Measurements from ENCODE around the gene CLCA1.

The CLCA1 gene

GRCh38 chr1:86502721-86503405 lies 34.1 kb downstream of the CLCA1 start:
- no peak for FAIRE-seq
- no peak for DNase-seq (ENCODE audit: insufficient read length, low spot score)

GRCh38 chr1:86503406-86504136 lies 34.8 kb downstream of the CLCA1 start:
- FAIRE-seq (no peak), DNase-seq (ENCODE audit: insufficient read length, low spot score) (no peak)

- DNase-seq (ENCODE audit: insufficient read length, low spot score) (no peak), FAIRE-seq (no peak)
These were observed 35.4 kb downstream of the CLCA1 start for GRCh38 chr1:86504137-86504479.

GRCh38 chr1:86504895-86505563 lies 36.3 kb downstream of the CLCA1 start:
- no peak for DNase-seq (ENCODE audit: insufficient read length, low spot score)
- no peak for FAIRE-seq

- no peak for FAIRE-seq
These were observed 36.8 kb downstream of the CLCA1 start for GRCh38 chr1:86505564-86505902.

GRCh38 chr1:86507935-86508582 lies 39.3 kb downstream of the CLCA1 start:
- DNase-seq (ENCODE audit: insufficient read length, low spot score) (no peak), FAIRE-seq (no peak)

More at GRCh38 chr1:86505564-86505902, 36.8 kb downstream of the CLCA1 start:
- DNase-seq (ENCODE audit: insufficient read length, low spot score): no peak

- DNase-seq (ENCODE audit: insufficient read length, low spot score) (no peak), FAIRE-seq (no peak)
These were observed 39.8 kb downstream of the CLCA1 start for GRCh38 chr1:86508583-86508969.

GRCh38 chr1:86515597-86515996 lies 46.9 kb downstream of the CLCA1 start:
- peak; percentile 6 for DNase-seq (ENCODE audit: insufficient read length, low spot score)
- FAIRE-seq: no peak

GRCh38 chr1:86516335-86516734 lies 47.6 kb downstream of the CLCA1 start:
- DNase-seq (ENCODE audit: insufficient read length, low spot score) (no peak), FAIRE-seq (no peak)

- FAIRE-seq: no peak
- no peak for DNase-seq (ENCODE audit: insufficient read length, low spot score)
These were observed 48.6 kb downstream of the CLCA1 start for GRCh38 chr1:86517336-86517735.

GRCh38 chr1:86520789-86521521 lies 52.2 kb downstream of the CLCA1 start:
- FAIRE-seq (no peak), DNase-seq (ENCODE audit: insufficient read length, low spot score) (no peak)

- FAIRE-seq (no peak), DNase-seq (ENCODE audit: insufficient read length, low spot score) (no peak)
These were observed 52.8 kb downstream of the CLCA1 start for GRCh38 chr1:86521522-86521891.

GRCh38 chr1:86522240-86522639 lies 53.5 kb downstream of the CLCA1 start:
- FAIRE-seq (no peak), DNase-seq (ENCODE audit: insufficient read length, low spot score) (no peak)

- FAIRE-seq (no peak), DNase-seq (ENCODE audit: insufficient read length, low spot score) (no peak)
These were observed 55.1 kb downstream of the CLCA1 start for GRCh38 chr1:86523670-86524354.

- DNase-seq (ENCODE audit: insufficient read length, low spot score) (no peak), FAIRE-seq (no peak)
These were observed 58.6 kb downstream of the CLCA1 start for GRCh38 chr1:86527306-86527705.

GRCh38 chr1:86530211-86530845 lies 61.6 kb downstream of the CLCA1 start:
- FAIRE-seq (no peak), DNase-seq (ENCODE audit: insufficient read length, low spot score) (no peak)

GRCh38 chr1:86537928-86538695 lies 69.4 kb downstream of the CLCA1 start:
- FAIRE-seq: no peak
- DNase-seq (ENCODE audit: insufficient read length, low spot score): no peak

GRCh38 chr1:86538775-86539174 lies 70.0 kb downstream of the CLCA1 start:
- no peak for FAIRE-seq
- no peak for DNase-seq (ENCODE audit: insufficient read length, low spot score)

GRCh38 chr1:86541859-86542258 lies 73.1 kb downstream of the CLCA1 start:
- DNase-seq (ENCODE audit: insufficient read length, low spot score): no peak

More at GRCh38 chr1:86541859-86542258, 73.1 kb downstream of the CLCA1 start:
- no peak for FAIRE-seq
